K562 (cell line): ENCODE results near the gene MYPN. TPM values are rescaled to one million over a fixed set of nuclear protein-coding genes. Genes with fewer than 3 reads are reported as not detected.
A peak's percentile ranks its signal among the peaks of the same experiment; 100 is the strongest.

Experiments used
- C11orf30 ChIP-seq: fragments of 450-650 bp; IDR thresholded peaks from 2 replicates; pipeline ENCODE4 v1.6.1; 2016; ENCODE audit warnings: low read depth, mild to moderate bottlenecking
- FIP1L1 ChIP-seq: fragments of 200-400 bp; formaldehyde crosslinking; IDR thresholded peaks from 2 replicates; pipeline ENCODE4 v1.6.1; 2018; ENCODE audit warnings: mild to moderate bottlenecking, low read depth, low read length; ENCODE audit not compliant: poor library complexity, severe bottlenecking
- HEY1 ChIP-seq: fragments of 250-450 bp; sonication (Bioruptor Pico); IDR thresholded peaks from 2 replicates; pipeline ENCODE4 v1.5.0; 2020; ENCODE audit warnings: mild to moderate bottlenecking, moderate library complexity, borderline replicate concordance
- MAFG ChIP-seq: fragments of 450-650 bp; conservative IDR thresholded peaks from 2 replicates; pipeline ENCODE4 v1.6.1; 2016; ENCODE audit warnings: missing genetic modification characterization, missing compliant biosample characterization
- SRSF3 ChIP-seq: fragments of 200-400 bp; formaldehyde crosslinking; IDR thresholded peaks from 2 replicates; pipeline ENCODE4 v1.6.1; 2016; ENCODE audit warnings: mild to moderate bottlenecking, low read length, moderate library complexity; ENCODE audit not compliant: insufficient read depth
- TOE1 ChIP-seq, 2 experiments: fragments of 450-650 bp in 1 of 2; sonication (generic) in 1 of 2; formaldehyde crosslinking in 1 of 2; IDR thresholded peaks; 2 replicates each; pipeline versions ENCODE4 v1.7.1 to v1.8.0; 2016 to 2022; ENCODE audit warnings: borderline replicate concordance in 2 of 2, mild to moderate bottlenecking in 2 of 2, antibody characterized with exemption in 1 of 2, inconsistent platforms in 1 of 2, low read depth in 1 of 2, missing genetic modification reagents in 1 of 2, moderate library complexity in 1 of 2
- ZNF316 ChIP-seq: fragments of 450-650 bp; IDR thresholded peaks from 2 replicates; pipeline ENCODE4 v1.6.1; 2016
- ZNF407 ChIP-seq: fragments of 450-650 bp; IDR thresholded peaks from 2 replicates; pipeline ENCODE4 v1.6.1; 2016; ENCODE audit warnings: low read depth
- ZNF830 ChIP-seq: fragments of 250-450 bp; sonication (Bioruptor Pico); IDR thresholded peaks from 2 replicates; pipeline ENCODE4 v1.5.0; 2021; ENCODE audit warnings: mild to moderate bottlenecking
- polyA plus RNA-seq, 8 experiments: library from polyadenylated mRNA; depleted of rRNA in 4 of 8; stranded (reverse) in 5 of 8; unstranded in 3 of 8; fragments of >200 nt; fragmentation: Nextera tagmentation in 2 of 8; fragmentation: Illumina TruSeq in 1 of 8; extraction: Ambion mirVana in 2 of 8; extraction: Trizol in 1 of 8; gene quantifications; 2 replicates each; pipeline versions ENCODE4 v1.2.1 to v1.2.3, GENCODE V29; 2011 to 2014; ENCODE audit warnings: inconsistent platforms in 1 of 8, missing spikeins in 1 of 8
- total RNA-seq, 7 experiments: library from RNA; depleted of rRNA in 6 of 7; stranded (reverse); fragments of >200 nt in 6 of 7; fragmentation: Illumina TruSeq in 2 of 7; extraction: Trizol in 2 of 7; gene quantifications; 2 replicates each; pipeline versions ENCODE4 v1.2.1 to v1.2.3, GENCODE V29; 2011 to 2021; ENCODE audit warnings: low replicate concordance in 1 of 7
- TF ChIP-seq, protein P1 (sequence below): fragments of 250-450 bp; sonication (Bioruptor Pico); IDR thresholded peaks from 2 replicates; pipeline ENCODE4 v1.8.0; 2022; ENCODE audit warnings: moderate library complexity, mild to moderate bottlenecking, inconsistent platforms

Gene MYPN
- total and polyA plus RNA-seq, 9 of the 15 experiments (the other 6 are each of a cell fraction or from before 2014, with no cell fraction given): not detected

GRCh38 chr10:68233046-68233445 lies 123.8 kb downstream of the MYPN start (continued):
- TF ChIP-seq TOE1 (IDR thresholded peaks at IDR 0.05; ENCODE audit: borderline replicate concordance) (no peak), TOE1 (CRISPR knock-in tag; IDR thresholded peaks at IDR 0.05; ENCODE audit: borderline replicate concordance, low read depth) (no peak), MAFG (tag) (peak; percentile 73), FIP1L1 (no peak), ZNF830 (CRISPR knock-in tag) (no peak), SRSF3 (no peak), C11orf30 (peak; percentile 79), ZNF316 (peak; percentile 94), ZNF407 (no peak), HEY1 (CRISPR knock-in tag) (no peak)
- TF ChIP-seq, protein P1, sequence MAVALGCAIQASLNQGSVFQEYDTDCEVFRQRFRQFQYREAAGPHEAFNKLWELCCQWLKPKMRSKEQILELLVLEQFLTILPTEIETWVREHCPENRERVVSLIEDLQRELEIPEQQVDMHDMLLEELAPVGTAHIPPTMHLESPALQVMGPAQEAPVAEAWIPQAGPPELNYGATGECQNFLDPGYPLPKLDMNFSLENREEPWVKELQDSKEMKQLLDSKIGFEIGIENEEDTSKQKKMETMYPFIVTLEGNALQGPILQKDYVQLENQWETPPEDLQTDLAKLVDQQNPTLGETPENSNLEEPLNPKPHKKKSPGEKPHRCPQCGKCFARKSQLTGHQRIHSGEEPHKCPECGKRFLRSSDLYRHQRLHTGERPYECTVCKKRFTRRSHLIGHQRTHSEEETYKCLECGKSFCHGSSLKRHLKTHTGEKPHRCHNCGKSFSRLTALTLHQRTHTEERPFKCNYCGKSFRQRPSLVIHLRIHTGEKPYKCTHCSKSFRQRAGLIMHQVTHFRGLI (CRISPR knock-in tag): no peak
- TF ChIP-seq, all 486 proteins: peak for 5
